K562 (cell line): ENCODE measurements around the gene CD37. TPM values are rescaled to one million over a fixed set of nuclear protein-coding genes. Genes with fewer than 3 reads are reported as not detected.
"Not testable (repeated sequence)": the region's sequence is repeated elsewhere in the genome, so short reads cannot be mapped to it uniquely, and the experiment has no call there.

Experiments
- ATAC-seq: fragments of 200-7000 bp; cut with Tn5 transposase; 3 replicates; pipeline ENCODE4 v1.9.1; 2020; ENCODE audit warnings: moderate library complexity
- BruUV-seq: library from RNA; stranded (reverse); fragments of 400-500 nt; replicated peaks from 2 replicates; lab custom pipeline; 2021; lab: Mats Ljungman, UMichigan
- CTCF ChIA-PET: fragments of 300-600 bp; formaldehyde crosslinking; extraction: SDS; loops from one replicate; lab custom pipeline; 2021; ENCODE audit warnings: low intra/inter-chr PET ratio; lab: Yijun Ruan, JAX
- POLR2A ChIA-PET: fragments of 300-600, 350-650 bp; sonication (Branson Sonifier 250); formaldehyde crosslinking; extraction: SDS; loops from one replicate; lab custom pipeline; 2021; ENCODE audit warnings: antibody characterized with exemption, inconsistent platforms; lab: Yijun Ruan, JAX
- DNase-seq, 4 experiments: peaks; one replicate each; pipeline versions ENCODE4 v3.0.0 to v3.0.0-alpha.2; 2011 to 2018; ENCODE audit warnings: low spot score in 3 of 4, mixed read lengths in 3 of 4; ENCODE audit errors: extremely low read depth in 1 of 4
- FAIRE-seq: peaks from 2 replicates; lab custom pipeline; 2011; peaks lifted over from hg19 to GRCh38; lab: Jason Lieb, UNC
- H2AFZ ChIP-seq: 2 replicates; pipeline ENCODE4 v1.6.0; 2011; ENCODE audit warnings: low read depth, low read length, control low read depth, inconsistent platforms
- H3K27ac ChIP-seq: fragments of 200-600 bp; 3 replicates; pipeline ENCODE4 v1.8.0; 2011; ENCODE audit warnings: low read depth, mild to moderate bottlenecking, control low read depth, inconsistent platforms, low read length, moderate library complexity, mixed read lengths; ENCODE audit errors: extremely low read depth
- H3K27me3 ChIP-seq, 2 experiments: fragments of 300-600 bp in 1 of 2; 2 replicates in 1 of 2; 3 replicates in 1 of 2; pipeline versions ENCODE4 v1.6.0 to v1.8.0; 2011; ENCODE audit warnings: inconsistent platforms in 2 of 2, low read length in 2 of 2, mild to moderate bottlenecking in 1 of 2, mixed read lengths in 1 of 2, moderate library complexity in 1 of 2; ENCODE audit not compliant: control insufficient read depth in 2 of 2, insufficient read depth in 2 of 2
- H3K36me3 ChIP-seq: fragments of 300-600 bp; 3 replicates; pipeline ENCODE4 v1.8.0; 2011; ENCODE audit warnings: mild to moderate bottlenecking, low read length, inconsistent platforms; ENCODE audit not compliant: control insufficient read depth, insufficient read depth
- H3K4me1 ChIP-seq, 2 experiments: fragments of 200-600 bp in 1 of 2; replicated peaks in 1 of 2; 2 replicates in 1 of 2; 3 replicates in 1 of 2; pipeline versions ENCODE4 v1.5.1 to v1.8.0; 2011; ENCODE audit warnings: inconsistent platforms in 2 of 2, low read length in 2 of 2, mild to moderate bottlenecking in 1 of 2, mixed read lengths in 1 of 2, moderate library complexity in 1 of 2; ENCODE audit not compliant: control insufficient read depth in 2 of 2, insufficient read depth in 2 of 2
- H3K4me2 ChIP-seq: 2 replicates; pipeline ENCODE4 v1.6.1; 2011; ENCODE audit warnings: low read length, control low read depth, inconsistent platforms, mixed read lengths; ENCODE audit not compliant: insufficient read depth
- H3K4me3 ChIP-seq: fragments of 200-600 bp; sonication (generic), shearing (Covaris generic); 2 replicates; pipeline ENCODE4 v1.5.1; 2016; ENCODE audit warnings: control low read depth, inconsistent platforms
- H3K79me2 ChIP-seq: fragments of 200-600 bp; 3 replicates; pipeline ENCODE4 v1.8.0; 2011; ENCODE audit warnings: low read length, inconsistent platforms; ENCODE audit not compliant: control insufficient read depth, insufficient read depth
- H3K9ac ChIP-seq, 2 experiments: 2 replicates each; pipeline versions ENCODE4 v1.6.0 to v1.6.1; 2011; ENCODE audit warnings: low read depth in 2 of 2, low read length in 2 of 2, control low read depth in 1 of 2, inconsistent platforms in 1 of 2, mild to moderate bottlenecking in 1 of 2, mixed read lengths in 1 of 2; ENCODE audit not compliant: insufficient read depth in 1 of 2
- H3K9me1 ChIP-seq: one replicate; pipeline ENCODE4 v1.6.0; 2011; ENCODE audit warnings: inconsistent platforms, mild to moderate bottlenecking, low read length, moderate library complexity; ENCODE audit not compliant: control insufficient read depth, insufficient read depth
- H3K9me3 ChIP-seq: replicated peaks from 2 replicates; pipeline ENCODE4 v1.5.1; 2011; ENCODE audit warnings: low read depth, low read length, inconsistent platforms; ENCODE audit not compliant: control insufficient read depth, insufficient read depth
- H4K20me1 ChIP-seq: replicated peaks from 2 replicates; pipeline ENCODE4 v1.6.1; 2011; ENCODE audit warnings: low read length, inconsistent platforms, mixed read lengths; ENCODE audit not compliant: control insufficient read depth, insufficient read depth
- ATF3 ChIP-seq, 2 experiments: fragments of 450-650 bp in 1 of 2; sonication (generic) in 1 of 2; formaldehyde crosslinking in 1 of 2; IDR thresholded peaks in 1 of 2; conservative IDR thresholded peaks in 1 of 2; 2 replicates each; pipeline versions ENCODE4 v1.6.1 to v1.8.1; 2016 to 2023; ENCODE audit warnings: mild to moderate bottlenecking in 2 of 2, moderate library complexity in 2 of 2, inconsistent platforms in 1 of 2, missing genetic modification reagents in 1 of 2
- ATF7 ChIP-seq: fragments of 450-650 bp; IDR thresholded peaks from 2 replicates; pipeline ENCODE4 v1.7.1; 2014; ENCODE audit warnings: mild to moderate bottlenecking, moderate library complexity
- NFIC ChIP-seq: fragments of 450-650 bp; IDR thresholded peaks from 2 replicates; pipeline ENCODE4 v1.6.1; 2017; ENCODE audit warnings: mild to moderate bottlenecking, inconsistent platforms
- ZNF384 ChIP-seq: IDR thresholded peaks from 2 replicates; pipeline ENCODE4 v1.6.1; 2012; ENCODE audit warnings: low read depth, low read length, improper control_type of control experiment
- WGBS: fragments of 100-300 bp; shearing (Covaris generic); methylation state at CpG from one replicate; pipeline ENCODE4 v1.1.6; 2016; ENCODE audit warnings: low coverage, mixed read lengths; ENCODE audit not compliant: insufficient coverage; ENCODE audit errors: missing lambda C conversion rate; 5-methylcytosine and 5-hydroxymethylcytosine counted together
- in situ Hi-C: fragments of 300-500 bp; cut with MboI; formaldehyde crosslinking; loops from 4 replicates; pipeline ENCODE4 v1.15.0; 2018; ENCODE audit warnings: inconsistent platforms, mixed read lengths
- intact Hi-C: fragments of 100-400 bp; cut with micrococcal nuclease; formaldehyde crosslinking; loops from 2 replicates; pipeline ENCODE4 v1.14.2; 2022
- polyA plus RNA-seq, 8 experiments: library from polyadenylated mRNA; depleted of rRNA in 4 of 8; stranded (reverse) in 5 of 8; unstranded in 3 of 8; fragments of >200 nt; fragmentation: Nextera tagmentation in 2 of 8; fragmentation: Illumina TruSeq in 1 of 8; extraction: Ambion mirVana in 2 of 8; extraction: Trizol in 1 of 8; gene quantifications; 2 replicates each; pipeline versions ENCODE4 v1.2.1 to v1.2.3, GENCODE V29; 2011 to 2014; ENCODE audit warnings: inconsistent platforms in 1 of 8, missing spikeins in 1 of 8
- total RNA-seq, 7 experiments: library from RNA; depleted of rRNA in 6 of 7; stranded (reverse); fragments of >200 nt in 6 of 7; fragmentation: Illumina TruSeq in 2 of 7; extraction: Trizol in 2 of 7; gene quantifications; 2 replicates each; pipeline versions ENCODE4 v1.2.1 to v1.2.3, GENCODE V29; 2011 to 2021; ENCODE audit warnings: low replicate concordance in 1 of 7

The CD37 gene
- total and polyA plus RNA-seq, 9 of the 15 experiments (the other 6 are each of a cell fraction or from before 2014, with no cell fraction given), result 2.5 to 19.0 (median 7.4) TPM

GRCh38 chr19:49373174-49373573 lies 38.0 kb downstream of the CD37 start:
- ATAC-seq; intact Hi-C loops; in situ Hi-C loops; H3K9ac ChIP-seq; H3K9me3 ChIP-seq; DNase-seq; H3K4me1 ChIP-seq; H4K20me1 ChIP-seq; H3K27ac ChIP-seq; H3K4me3 ChIP-seq; H3K79me2 ChIP-seq; H3K9me1 ChIP-seq; BruUV-seq; FAIRE-seq; H3K27me3 ChIP-seq; H3K36me3 ChIP-seq; TF ChIP-seq ATF3 (CRISPR knock-in tag; conservative IDR thresholded peaks at IDR 0.05): not testable (repeated sequence)
- ChIA-PET CTCF (interaction anchor here (0.7 kb wide), 1 partner anchor 82 kb away, joined by 4 read pairs; no protein-coding TSS in a partner anchor), POLR2A (interaction anchor here (1.0 to 1.2 kb wide), 2 partner anchors 9 to 11 kb away, joined by 3 read pairs; no protein-coding TSS in a partner anchor)
- WGBS, result 35% methylated on average over 2 of the region's 3 CpGs
- Histone ChIP-seq H3K4me2 (0 out of 2 replicates have a peak overlapping the region, but pooled peaks have one; percentile 35), H2AFZ (peak overlapping the region; percentile 83; the same call in 1 of the 2 replicates)
- peak; percentile 72 for TF ChIP-seq NFIC
- peak; percentile 45; the same call in 1 of the 2 replicates for TF ChIP-seq ATF3 (IDR thresholded peaks at IDR 0.05)
- peak; percentile 38; the same call in 1 of the 2 replicates for TF ChIP-seq ZNF384
- peak; percentile 28; the same call in 1 of the 2 replicates for TF ChIP-seq ATF7
